AML-193 (cell line): Measurements from ENCODE around the gene WIPF1.

Experiments used
- DNase-seq, 2 experiments: peaks; one replicate each; lab custom pipeline; 2025; lab: John Stamatoyannopoulos, UW

WIPF1 gene

GRCh38 chr2:174535757-174536703 is 61.6 kb downstream of the WIPF1 start:
- DNase-seq = no peak

- DNase-seq = no peak
Measured at GRCh38 chr2:174535083-174535482, 62.5 kb downstream of the WIPF1 start.

GRCh38 chr2:174529916-174530315 is 67.7 kb downstream of the WIPF1 start:
- DNase-seq = no peak

GRCh38 chr2:174527959-174528358 is 69.6 kb downstream of the WIPF1 start:
- DNase-seq = no peak

GRCh38 chr2:174527101-174527721 is 70.4 kb downstream of the WIPF1 start:
- DNase-seq = no peak

- peak; percentile 8 to 12 for DNase-seq
Measured at GRCh38 chr2:174524527-174524926, 73.1 kb downstream of the WIPF1 start.

GRCh38 chr2:174522553-174522952 is 75.1 kb downstream of the WIPF1 start:
- DNase-seq = peak; percentile 47 to 54

- DNase-seq = no peak
Measured at GRCh38 chr2:174518395-174518794, 79.2 kb downstream of the WIPF1 start.

GRCh38 chr2:174516501-174517378 is 80.9 kb downstream of the WIPF1 start:
- no peak for DNase-seq

GRCh38 chr2:174512345-174512744 is 85.3 kb downstream of the WIPF1 start:
- DNase-seq = no peak

GRCh38 chr2:174511580-174512260 is 85.9 kb downstream of the WIPF1 start:
- no peak for DNase-seq

- no peak for DNase-seq
Measured at GRCh38 chr2:174510583-174511189, 86.9 kb downstream of the WIPF1 start.
